NCI-H82 (cell line): ENCODE data around the gene VTCN1.
"Not testable (repeated sequence)": the region's sequence is repeated elsewhere in the genome, so short reads cannot be mapped to it uniquely, and the experiment has no call there.

Source experiments
- DNase-seq: peaks from one replicate; lab custom pipeline; 2025; lab: John Stamatoyannopoulos, UW

The VTCN1 gene

DNA sequence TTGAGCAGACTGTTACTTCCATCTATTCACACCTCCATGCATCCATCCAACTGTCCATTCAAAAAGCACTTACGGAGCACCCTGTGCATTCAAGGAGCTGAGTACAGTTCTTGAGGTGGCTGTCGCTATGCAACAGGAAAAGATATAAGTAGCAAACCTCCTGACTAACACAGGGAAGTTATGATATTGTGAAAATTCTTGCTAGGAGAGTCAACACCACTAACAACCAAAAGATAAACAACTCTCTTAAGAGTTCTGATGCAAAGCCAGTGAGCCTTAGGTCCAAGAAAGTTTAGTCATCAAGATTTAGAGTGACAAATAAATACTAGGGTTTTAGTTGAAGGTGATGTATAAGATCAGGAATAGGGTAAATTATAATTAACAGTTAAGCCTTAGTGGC is 44.7 kb downstream of the VTCN1 start:
- no peak for DNase-seq

DNA sequence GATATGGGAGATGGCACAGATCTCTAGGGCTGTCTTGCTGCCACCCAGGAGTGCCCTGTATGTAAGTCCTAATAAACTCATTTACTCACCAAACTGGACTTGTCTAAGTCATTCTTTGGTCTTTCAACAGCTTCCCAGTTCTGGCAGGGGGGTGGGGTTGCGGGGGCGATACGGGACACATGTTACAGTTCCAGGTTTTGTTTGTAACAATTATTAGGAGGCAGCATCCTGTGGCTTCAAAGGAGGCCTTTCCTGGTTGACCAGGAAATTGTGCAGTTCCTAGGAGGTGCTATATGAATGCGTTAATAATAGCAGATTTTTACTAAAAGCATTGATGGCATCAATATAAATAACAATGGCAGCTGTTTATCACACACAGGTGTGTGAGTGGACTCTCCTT is 46.5 kb downstream of the VTCN1 start:
- DNase-seq: no peak

DNA sequence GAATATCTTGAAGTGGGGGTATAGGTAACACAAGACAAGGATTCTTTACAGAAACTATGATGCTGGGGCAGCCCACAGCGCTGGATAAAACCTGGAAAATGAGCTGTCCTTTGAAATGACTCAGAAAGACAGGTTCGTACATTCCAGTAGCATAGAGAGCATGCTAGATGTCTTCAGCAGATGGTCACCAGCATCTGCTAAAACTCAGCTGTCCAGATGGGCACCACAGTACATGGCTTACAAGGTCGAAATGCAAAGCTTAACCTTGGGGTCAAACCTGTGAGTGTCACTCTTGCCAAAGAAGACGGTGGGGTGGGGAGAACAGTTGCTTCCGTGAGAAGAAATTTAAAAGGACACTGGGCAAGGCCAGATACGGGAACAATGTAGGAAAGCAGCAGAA is 47.9 kb downstream of the VTCN1 start:
- peak; percentile 87 for DNase-seq

DNA sequence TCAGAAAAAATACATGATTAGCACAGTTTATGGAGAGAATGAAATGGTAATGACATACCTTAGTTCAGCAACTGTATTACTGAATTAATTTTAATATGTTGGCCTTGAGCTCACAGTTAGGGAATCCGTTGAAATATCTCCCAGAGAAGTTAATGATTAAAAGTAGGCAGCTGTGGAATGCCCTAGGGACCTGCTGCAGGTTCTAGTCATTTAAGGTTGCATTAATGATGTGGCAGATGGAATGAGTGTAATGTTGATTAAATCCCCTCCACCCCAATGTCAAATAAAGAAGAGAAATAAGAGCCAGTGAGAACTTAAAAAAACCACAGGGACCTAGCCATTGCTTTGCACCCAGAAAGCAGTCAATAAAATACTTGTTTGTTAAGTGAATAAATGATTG is 48.8 kb downstream of the VTCN1 start:
- DNase-seq: peak; percentile 85

DNA sequence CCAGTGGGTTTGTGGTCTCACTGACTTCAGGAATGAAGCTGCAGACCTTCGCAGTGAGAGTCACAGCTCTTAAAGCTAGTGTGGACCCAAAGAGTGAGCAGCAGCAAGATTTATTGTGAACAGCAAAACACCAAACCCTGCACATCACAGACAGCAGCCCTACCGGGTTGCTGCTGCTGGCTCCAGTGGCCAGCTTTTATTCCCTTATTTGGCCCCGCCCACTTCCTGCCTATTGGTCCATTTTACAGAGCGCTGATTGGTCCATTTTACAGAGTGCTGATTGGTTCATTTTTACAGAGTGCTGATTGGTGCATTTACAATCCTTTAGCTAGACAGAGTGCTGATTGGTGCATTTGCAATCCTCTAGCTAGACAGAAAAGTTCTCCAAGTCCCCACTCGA is 59.4 kb downstream of the VTCN1 start:
- DNase-seq: not testable (repeated sequence)

DNA sequence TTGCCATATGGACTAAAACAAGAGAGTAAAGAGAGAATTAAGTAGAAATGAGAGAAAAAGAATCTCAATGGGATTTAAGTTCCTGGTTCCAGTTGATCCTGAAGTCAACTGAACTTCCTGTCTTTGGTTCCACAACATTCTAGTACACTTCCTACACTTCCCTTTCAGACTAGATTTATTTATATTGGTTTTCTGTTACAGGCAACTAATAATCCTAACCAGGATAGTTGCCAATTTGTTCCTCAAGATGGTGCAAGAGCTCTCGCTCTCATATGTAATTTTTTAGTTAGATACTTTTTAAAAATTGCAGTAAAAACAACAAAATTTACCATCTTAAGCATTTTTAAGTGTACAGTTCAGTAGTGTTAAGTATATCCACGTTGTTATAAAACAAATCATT is 60.4 kb downstream of the VTCN1 start:
- no peak for DNase-seq

DNA sequence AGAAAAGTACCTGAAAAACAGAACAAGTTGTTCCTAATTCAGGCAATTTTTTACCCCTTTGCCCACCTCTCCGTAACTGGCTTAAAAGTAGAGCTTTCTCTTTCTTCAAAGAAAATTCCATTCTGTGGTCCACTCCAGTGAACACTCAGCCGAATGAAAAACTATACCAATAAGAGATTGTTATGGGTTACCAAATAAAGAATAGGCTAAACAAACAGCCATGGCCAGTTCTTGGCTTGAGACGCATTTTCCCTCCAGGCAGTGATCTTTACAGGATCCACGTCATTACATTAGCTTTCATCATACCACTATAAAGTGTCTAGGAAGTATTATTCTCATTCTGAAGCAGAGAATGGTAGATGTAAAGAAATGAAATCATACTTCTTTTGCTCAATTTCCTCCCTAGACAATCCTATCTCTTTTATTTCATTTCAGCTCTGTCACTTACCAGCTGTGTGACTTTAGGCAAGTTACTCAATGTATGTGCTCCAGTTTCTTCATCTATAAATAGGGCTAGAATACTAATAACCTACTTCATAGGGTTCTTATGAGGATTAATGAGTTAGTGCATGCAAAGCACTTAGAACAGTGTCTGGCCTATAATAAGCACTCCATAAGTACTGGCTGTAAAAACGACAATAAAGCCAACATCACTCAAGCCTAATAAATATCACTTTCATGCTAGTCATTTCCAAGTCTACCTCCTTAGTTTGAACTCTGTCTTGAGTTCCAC is 62.7 kb downstream of the VTCN1 start:
- DNase-seq: peak; percentile 21

DNA sequence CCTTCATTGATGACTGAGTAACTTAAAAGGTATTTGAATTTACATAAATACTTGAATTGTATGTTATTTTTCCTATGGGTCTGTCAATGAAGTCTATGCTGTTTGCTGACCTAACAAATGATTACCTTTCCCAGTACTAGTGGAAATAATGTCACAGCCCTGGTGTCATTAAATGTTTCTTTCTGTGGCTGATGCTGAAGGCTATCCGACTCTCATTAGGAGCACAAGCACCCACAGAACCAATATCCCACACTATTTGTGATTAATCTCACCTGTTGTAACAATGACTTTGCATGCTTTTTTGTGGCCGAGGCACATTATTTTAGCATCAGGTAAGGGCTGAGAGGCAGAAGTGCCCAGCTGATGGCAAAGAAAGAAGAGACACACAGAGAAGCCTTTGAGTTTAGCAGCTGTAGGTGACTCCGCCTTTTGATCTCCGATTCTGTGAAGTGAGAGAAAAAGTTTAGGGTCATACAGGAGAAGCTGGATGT is 63.3 kb downstream of the VTCN1 start:
- DNase-seq: no peak

DNA sequence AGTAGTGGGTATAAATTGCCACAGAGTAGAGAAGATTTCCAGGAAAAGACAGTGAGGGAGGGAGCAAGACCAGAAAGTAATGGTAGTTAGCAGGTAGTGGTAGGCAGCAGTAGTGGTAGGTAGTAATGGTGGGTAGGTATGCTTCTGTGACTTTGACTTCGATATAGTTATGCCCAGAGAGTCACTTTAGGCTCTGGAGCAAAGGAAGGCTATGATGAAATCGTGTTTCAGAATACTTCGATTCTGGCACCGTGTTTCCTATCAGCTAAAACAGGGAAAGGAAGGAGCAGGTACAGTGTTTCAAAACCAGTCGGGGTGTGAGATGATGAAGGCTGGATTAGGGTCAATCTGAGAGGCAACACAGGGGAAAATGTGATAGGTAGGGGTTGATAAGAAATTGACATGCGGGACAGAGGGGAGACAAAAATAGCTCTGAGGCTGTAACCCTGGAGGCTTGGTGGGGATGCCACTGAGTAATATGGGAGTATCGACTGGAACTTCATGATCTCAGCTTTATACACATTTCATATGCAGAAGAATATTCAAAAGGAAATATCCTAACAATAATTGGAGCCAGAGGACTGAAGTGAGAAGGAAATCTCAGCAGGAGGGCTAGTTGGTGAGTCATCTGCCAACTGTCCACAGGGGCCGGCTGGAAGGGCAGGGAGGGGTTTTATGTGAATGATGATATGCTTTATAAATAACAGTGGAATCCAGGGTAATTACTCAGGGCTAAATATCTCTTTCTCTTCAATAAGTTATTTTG is 64.0 kb downstream of the VTCN1 start:
- no peak for DNase-seq

DNA sequence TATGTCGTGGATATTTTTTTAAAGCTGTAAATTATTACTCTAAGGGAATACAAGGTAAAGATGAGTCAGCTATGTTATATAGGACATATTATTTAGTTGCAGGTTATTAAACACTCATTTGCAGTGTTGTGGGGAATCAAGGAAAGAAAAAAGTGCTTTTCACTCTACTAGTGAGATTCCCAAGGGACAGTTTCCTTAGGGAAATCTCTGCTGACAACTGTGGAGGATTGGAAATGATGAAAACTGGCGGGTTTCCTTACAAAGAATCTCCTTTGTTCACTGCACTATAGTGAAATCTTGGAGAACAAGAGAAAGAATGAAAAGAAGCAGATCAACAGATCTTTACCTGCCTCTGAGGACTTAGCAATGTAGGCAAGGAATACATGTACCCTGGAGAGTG is 64.7 kb downstream of the VTCN1 start:
- no peak for DNase-seq

DNA sequence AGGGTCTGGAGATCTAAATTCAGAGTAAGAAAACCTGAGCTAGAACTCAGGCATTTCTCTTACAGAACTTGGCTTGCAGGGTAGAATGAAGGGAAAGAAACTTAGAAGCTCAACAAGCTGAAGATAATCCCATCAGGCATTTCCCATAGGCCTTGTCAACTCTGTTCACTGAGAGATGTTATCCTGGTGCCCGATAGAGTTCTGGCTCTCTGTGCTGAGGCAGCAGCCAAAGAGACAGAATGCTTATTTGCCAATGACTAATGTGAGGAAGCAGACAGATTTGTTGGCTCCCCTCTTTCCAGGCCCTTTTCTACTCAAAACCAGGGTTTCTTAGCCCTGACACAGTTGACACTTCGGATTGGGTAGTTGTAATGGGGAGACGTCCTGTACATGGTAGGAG is 66.9 kb downstream of the VTCN1 start:
- peak; percentile 23 for DNase-seq

DNA sequence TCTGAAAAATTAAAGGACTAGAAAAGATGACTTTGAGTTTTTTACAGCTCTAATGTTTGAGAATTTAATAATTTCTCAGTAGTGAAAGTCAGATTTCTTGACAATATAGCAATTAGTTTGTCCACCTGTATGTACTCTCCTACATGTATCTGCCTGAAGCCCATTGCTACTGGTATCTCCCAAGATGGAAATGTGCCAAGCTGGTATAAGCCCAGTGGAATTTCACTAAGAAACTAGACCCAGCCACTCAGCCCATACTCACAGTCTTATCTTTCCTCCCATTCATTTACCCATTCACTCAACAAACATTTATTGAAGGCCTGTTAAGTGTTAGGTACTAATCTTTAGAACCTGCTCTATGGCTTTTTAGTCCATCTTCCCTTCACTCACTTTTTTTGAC is 67.6 kb downstream of the VTCN1 start:
- no peak for DNase-seq

DNA sequence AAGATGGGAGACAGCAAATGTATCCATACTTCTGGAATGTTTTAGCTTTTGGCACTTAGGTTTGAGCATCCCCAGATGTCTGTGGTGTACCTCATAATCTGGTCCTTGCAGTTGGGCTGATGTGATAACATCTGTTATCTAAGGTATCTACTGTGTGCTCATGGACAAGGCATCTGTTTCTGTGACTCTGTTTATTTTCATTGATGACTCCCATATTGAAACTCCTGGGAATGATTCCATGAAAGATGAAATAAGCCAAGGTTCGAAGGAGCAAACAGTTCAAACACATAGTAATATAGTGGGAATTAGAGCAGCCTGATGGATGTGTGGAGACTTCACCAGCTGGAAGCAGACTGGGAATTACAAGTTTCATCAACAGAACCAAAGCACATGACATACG is 68.5 kb downstream of the VTCN1 start:
- DNase-seq: no peak

DNA sequence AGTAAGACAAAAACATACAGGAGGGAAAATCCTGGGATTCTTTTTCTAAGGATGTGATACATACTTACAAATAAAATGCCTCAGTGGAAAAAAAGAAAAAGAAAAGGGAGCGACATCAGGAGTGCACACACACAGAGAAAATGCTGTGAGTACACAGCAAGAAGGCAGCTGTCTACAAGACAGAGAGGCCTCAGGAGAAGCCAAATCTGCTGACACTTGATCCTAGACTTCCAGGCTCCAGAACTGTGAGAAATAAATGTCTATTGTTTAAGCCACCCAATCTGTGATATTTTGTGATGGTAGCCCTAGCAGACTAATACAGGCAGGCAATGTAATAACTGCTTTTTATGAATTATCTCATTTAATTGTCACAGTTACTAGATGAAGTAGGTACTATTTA is 72.2 kb downstream of the VTCN1 start:
- DNase-seq: no peak

DNA sequence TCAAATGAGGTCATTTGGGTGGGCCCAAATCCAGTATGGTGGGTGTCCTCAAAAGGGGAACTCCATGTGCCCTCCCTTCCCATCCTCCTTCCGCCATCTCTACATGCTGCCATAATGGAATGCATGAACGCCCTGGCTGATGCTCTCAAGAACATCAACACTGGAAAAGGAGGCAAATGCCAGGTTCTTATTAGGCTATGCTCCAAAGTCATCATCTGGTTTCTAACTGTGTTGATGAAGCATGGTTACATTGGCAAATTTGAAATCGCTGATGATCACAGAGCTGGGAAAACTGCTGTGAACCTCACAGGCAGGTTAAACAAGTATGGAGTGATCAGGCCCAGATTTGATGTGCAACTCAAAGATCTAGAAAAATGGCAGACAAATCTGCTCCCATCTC is 72.6 kb downstream of the VTCN1 start:
- no peak for DNase-seq

DNA sequence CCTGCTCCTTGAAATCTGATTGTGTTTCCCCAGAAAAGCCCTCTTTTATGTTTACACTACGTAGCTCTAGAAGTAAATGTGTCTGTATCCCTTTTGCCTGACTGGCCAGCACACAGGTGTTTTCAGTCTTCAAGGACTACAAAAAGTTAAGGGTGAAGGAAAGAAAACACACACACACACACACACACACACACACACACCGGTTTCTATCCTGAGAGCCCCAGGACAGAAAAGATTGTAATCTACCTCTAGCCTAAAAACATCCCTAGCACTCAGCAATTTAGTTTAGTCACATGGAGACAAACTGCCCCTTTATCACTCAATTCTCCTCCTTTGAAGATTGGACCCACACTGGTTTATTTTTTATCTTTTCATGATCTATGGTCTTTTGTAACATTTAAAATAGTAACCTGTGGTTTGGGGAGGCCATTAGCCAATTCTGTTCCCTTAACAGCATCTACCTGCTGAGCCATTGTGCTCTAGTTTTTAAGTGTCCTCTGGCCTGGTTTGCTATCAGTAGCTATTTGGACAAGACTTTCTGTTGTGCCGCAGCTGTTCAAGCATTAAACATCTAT is 73.4 kb downstream of the VTCN1 start:
- DNase-seq: no peak

DNA sequence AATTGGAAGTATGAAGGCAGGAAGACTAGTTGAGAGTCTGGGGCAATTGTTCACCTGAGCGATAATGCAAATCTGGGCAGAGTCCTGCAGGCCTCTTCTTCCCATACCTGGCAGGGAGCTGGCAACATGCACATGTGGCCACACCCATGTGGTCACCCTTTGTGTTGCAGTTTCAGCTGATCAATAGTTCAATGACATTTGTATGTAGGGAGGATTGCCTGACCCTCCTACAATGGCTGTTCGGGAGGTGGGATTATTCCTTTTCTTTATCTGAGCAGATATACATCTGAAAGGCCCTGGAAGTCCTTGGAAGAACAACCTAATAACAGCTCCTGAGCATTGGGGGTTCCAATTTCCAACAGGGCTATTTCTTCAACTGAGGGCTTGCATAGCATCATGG is 74.0 kb downstream of the VTCN1 start:
- DNase-seq: no peak

DNA sequence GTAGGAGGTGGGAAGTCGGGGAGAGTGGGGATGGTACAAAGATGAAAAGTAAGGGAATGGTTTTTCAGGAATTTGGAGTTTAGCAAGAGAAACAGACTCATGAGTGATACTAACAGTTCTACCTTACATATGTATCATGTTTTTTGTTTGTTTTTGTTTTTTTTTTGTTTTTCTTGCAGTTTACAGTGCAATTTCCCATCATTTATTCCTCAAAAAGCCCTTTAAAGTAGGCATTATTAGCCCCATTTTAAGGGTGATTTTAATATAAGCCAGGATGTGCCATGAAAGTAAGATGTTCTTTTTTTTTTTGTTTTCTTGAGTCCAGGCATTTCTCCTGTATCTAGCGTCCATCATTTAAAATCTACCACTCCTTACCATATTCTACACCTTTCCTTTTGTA is 75.4 kb downstream of the VTCN1 start:
- DNase-seq: no peak

DNA sequence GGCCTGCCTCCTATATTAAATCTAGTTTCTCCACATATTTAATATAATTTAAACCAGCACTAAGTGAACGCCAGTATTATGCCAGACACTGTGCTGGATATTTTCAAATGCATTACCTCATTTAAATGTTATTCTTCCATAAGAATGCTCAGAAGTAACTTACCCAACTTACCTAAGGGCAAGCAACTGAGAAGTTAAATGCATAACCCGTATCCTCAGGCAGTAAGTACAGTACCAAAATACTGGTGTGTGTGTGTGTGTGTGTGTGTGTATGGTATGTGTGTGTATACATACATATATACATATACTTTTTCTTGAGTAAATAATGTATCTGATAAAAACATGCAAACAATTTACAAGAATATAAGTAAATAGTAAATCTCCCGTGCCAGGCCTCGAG is 80.2 kb downstream of the VTCN1 start:
- no peak for DNase-seq

DNA sequence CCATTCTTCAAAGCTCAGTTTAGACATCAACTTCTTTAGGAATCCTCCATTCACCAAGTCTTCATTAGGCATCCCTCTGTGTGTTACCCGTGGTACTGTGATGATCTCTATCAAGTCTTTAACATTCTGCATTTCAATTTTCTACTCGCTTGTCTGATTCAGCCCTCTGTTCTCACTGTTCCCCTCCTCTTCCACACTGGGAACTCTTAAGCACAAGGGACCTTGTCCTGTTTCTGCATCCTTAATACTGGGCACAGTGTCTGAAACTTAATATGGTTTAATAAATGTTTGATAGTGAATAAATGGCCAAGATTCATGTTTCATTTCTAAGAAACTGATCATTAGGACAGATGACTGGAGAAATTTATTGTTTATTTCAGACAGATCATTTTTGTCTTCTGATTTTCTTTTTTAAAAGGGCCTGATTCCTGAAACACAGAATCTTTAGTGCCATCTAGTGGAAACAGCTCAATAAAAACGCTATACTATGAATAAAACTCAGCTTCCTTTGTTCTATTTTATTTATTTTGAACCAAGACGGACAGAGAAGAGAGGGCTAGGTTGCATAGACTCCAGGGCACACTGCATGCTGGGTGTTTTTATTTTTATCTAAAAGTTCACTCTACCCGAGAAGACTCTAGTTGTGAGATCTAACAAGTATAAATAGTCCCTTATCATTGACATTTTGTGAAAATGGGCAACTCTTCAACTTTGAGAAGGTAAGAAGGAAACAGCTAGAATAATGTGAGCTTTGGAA is 82.2 kb downstream of the VTCN1 start:
- DNase-seq: peak; percentile 38

DNA sequence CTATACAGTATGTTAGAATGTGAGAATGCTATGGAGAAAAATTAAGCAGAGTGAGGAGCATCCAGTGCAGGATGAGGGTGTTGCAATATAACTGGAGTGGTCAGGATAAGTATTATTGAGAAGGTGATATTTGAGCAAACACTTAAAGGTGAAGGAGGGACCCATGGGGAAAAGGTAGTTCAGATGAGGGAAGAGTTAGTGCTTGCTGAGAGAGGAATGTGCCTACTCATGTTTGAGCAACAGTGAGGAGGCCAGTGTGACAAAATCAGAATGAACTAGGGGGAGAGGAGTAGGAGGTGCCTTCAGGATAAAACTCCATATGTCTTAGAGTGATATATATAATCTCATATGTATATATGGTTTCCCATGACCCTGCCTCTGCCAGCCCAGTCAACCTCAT is 82.9 kb downstream of the VTCN1 start:
- no peak for DNase-seq

DNA sequence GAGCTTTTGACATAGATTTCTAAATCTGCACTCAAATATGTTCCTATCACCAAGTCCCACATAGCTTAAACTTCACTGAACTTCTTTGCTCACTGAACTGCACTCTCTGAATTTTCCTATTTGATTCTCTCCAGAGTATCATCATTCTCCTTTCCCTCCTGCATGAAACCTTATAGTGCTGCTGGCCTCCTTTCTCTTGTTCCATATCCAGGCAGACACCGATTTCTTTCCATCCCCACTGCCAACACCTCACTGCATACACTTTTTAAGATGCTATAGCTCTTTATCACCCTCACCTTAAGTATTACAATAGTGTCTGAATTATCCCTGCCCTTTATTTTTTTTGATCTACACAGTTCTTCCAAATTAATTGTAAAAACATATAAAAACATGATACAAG is 86.1 kb downstream of the VTCN1 start:
- no peak for DNase-seq

DNA sequence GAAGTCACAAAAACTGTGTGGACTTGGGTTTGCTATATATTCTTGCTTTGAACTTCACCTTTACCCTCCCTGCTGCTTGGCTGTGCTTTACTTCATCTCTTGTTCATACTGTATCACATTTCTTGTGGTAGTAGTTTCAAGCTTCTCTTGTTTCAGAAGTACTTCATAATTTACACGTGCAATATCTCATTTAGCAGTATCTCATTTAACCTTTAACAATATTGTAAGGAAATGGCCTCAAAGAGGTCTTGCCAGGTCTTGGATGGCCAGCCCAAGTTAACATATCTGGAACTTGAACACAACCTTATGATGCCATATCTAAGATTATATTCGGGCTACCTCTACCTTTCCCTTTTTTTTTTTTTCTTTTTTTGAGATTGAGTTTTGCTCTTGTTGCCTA is 87.5 kb downstream of the VTCN1 start:
- DNase-seq: no peak
